H9 (cell line): Measurements from ENCODE around the gene MGAT5B. TPM values are rescaled to one million over a fixed set of nuclear protein-coding genes. Genes with fewer than 3 reads are reported as not detected.

Experiments
- DNase-seq: peaks from one replicate; pipeline ENCODE4 v3.0.0-alpha.2; 2017
- H2AFZ ChIP-seq: one replicate; pipeline ENCODE4 v1.6.1; 2013; ENCODE audit warnings: mild to moderate bottlenecking, low read length, control low read depth, moderate library complexity
- H2AK5ac ChIP-seq: 2 replicates; pipeline ENCODE4 v1.6.1; 2013; ENCODE audit warnings: low read length, control low read depth, mixed read lengths; ENCODE audit not compliant: insufficient read length
- H2BK120ac ChIP-seq: one replicate; pipeline ENCODE4 v1.6.1; 2013; ENCODE audit warnings: low read depth, mild to moderate bottlenecking, low read length, control low read depth, inconsistent platforms; ENCODE audit not compliant: poor library complexity, severe bottlenecking
- H2BK12ac ChIP-seq: 2 replicates; pipeline ENCODE4 v1.6.1; 2013; ENCODE audit warnings: low read length, control low read depth, mixed read lengths, low read depth; ENCODE audit not compliant: insufficient read length
- H2BK15ac ChIP-seq: 2 replicates; pipeline ENCODE4 v1.6.1; 2013; ENCODE audit warnings: low read depth, low read length, control low read depth
- H2BK20ac ChIP-seq: one replicate; pipeline ENCODE4 v1.6.1; 2013; ENCODE audit warnings: low read depth, mild to moderate bottlenecking, low read length, control low read depth, inconsistent platforms; ENCODE audit not compliant: poor library complexity, severe bottlenecking
- H2BK5ac ChIP-seq: 2 replicates; pipeline ENCODE4 v1.6.1; 2013; ENCODE audit warnings: low read length, control low read depth, mixed read lengths; ENCODE audit not compliant: insufficient read length
- H3K14ac ChIP-seq: 2 replicates; pipeline ENCODE4 v1.6.1; 2013; ENCODE audit warnings: low read length, control low read depth; ENCODE audit not compliant: insufficient read depth
- H3K18ac ChIP-seq: 2 replicates; pipeline ENCODE4 v1.6.1; 2013; ENCODE audit warnings: low read depth, mild to moderate bottlenecking, mixed read lengths, low read length, control low read depth; ENCODE audit not compliant: insufficient read length
- H3K23ac ChIP-seq: 2 replicates; pipeline ENCODE4 v1.6.1; 2013; ENCODE audit warnings: low read length, control low read depth, mixed read lengths, low read depth; ENCODE audit not compliant: insufficient read length
- H3K23me2 ChIP-seq: 2 replicates; pipeline ENCODE4 v1.6.1; 2013; ENCODE audit warnings: low read depth, mild to moderate bottlenecking, mixed read lengths, low read length, control low read depth; ENCODE audit not compliant: insufficient read length, poor library complexity, severe bottlenecking
- H3K27ac ChIP-seq: 2 replicates; pipeline ENCODE4 v1.5.1; 2013; ENCODE audit warnings: low read length, control low read depth, mixed read lengths, low read depth; ENCODE audit not compliant: insufficient read length
- H3K27me3 ChIP-seq: 2 replicates; pipeline ENCODE4 v1.6.1; 2013; ENCODE audit warnings: low read length, control low read depth, inconsistent platforms; ENCODE audit not compliant: insufficient read depth
- H3K4ac ChIP-seq: 2 replicates; pipeline ENCODE4 v1.6.1; 2013; ENCODE audit warnings: low read depth, mild to moderate bottlenecking, control low read depth, inconsistent platforms, low read length, moderate library complexity
- H3K4me1 ChIP-seq: 2 replicates; pipeline ENCODE4 v1.6.1; 2013; ENCODE audit warnings: low read length, control low read depth, inconsistent platforms; ENCODE audit not compliant: insufficient read depth
- H3K4me2 ChIP-seq: 2 replicates; pipeline ENCODE4 v1.6.1; 2013; ENCODE audit warnings: low read length, control low read depth, mixed read lengths; ENCODE audit not compliant: insufficient read length, insufficient read depth
- H3K56ac ChIP-seq: 2 replicates; pipeline ENCODE4 v1.6.1; 2013; ENCODE audit warnings: low read depth, mild to moderate bottlenecking, mixed read lengths, low read length, control low read depth; ENCODE audit not compliant: insufficient read length
- H3K79me1 ChIP-seq: 2 replicates; pipeline ENCODE4 v1.6.1; 2013; ENCODE audit warnings: low read depth, mild to moderate bottlenecking, moderate library complexity, low read length, control low read depth, inconsistent platforms; ENCODE audit not compliant: insufficient read depth, poor library complexity, severe bottlenecking
- H3K79me2 ChIP-seq: 2 replicates; pipeline ENCODE4 v1.6.1; 2013; ENCODE audit warnings: low read length, control low read depth, inconsistent platforms; ENCODE audit not compliant: insufficient read depth
- H3K9ac ChIP-seq: 2 replicates; pipeline ENCODE4 v1.6.1; 2013; ENCODE audit warnings: low read length, control low read depth, mixed read lengths; ENCODE audit not compliant: insufficient read length; ENCODE audit errors: extremely low read depth
- H3K9me3 ChIP-seq: one replicate; pipeline ENCODE4 v1.6.1; 2013; ENCODE audit warnings: low read depth, low read length, inconsistent platforms; ENCODE audit not compliant: control insufficient read depth
- H3T11ph ChIP-seq: one replicate; pipeline ENCODE4 v1.6.1; 2013; ENCODE audit warnings: mild to moderate bottlenecking, low read length, control low read depth, inconsistent platforms
- H4K20me1 ChIP-seq: one replicate; pipeline ENCODE4 v1.6.1; 2013; ENCODE audit not compliant: control insufficient read depth, insufficient read length, insufficient read depth
- H4K5ac ChIP-seq: 2 replicates; pipeline ENCODE4 v1.6.1; 2013; ENCODE audit warnings: low read depth, mild to moderate bottlenecking, mixed read lengths, low read length, control low read depth; ENCODE audit not compliant: insufficient read length
- H4K8ac ChIP-seq: replicated peaks from 2 replicates; pipeline ENCODE4 v1.6.1; 2013; ENCODE audit warnings: low read length, control low read depth, mixed read lengths, low read depth; ENCODE audit not compliant: insufficient read length
- H4K91ac ChIP-seq: 2 replicates; pipeline ENCODE4 v1.6.1; 2013; ENCODE audit warnings: low read depth, mild to moderate bottlenecking, moderate library complexity, mixed read lengths, low read length, control low read depth; ENCODE audit not compliant: insufficient read length
- H3K27ac Mint-ChIP-seq, 3 experiments: 2 replicates in 2 of 3; 3 replicates in 1 of 3; pipeline ENCODE4 v1.8.0; 2020 to 2021; ENCODE audit warnings: mixed read lengths in 3 of 3, mild to moderate bottlenecking in 1 of 3, moderate library complexity in 1 of 3
- H3K27me3 Mint-ChIP-seq: 2 replicates; pipeline ENCODE4 v1.8.0; 2021; ENCODE audit warnings: low read depth, mild to moderate bottlenecking, moderate library complexity, mixed read lengths
- H3K36me3 Mint-ChIP-seq, 3 experiments: 2 replicates in 2 of 3; 3 replicates in 1 of 3; pipeline ENCODE4 v1.8.0; 2020 to 2021; ENCODE audit warnings: low read depth in 3 of 3, mixed read lengths in 3 of 3; ENCODE audit not compliant: insufficient read depth in 1 of 3
- H3K4me1 Mint-ChIP-seq, 2 experiments: 2 replicates each; pipeline ENCODE4 v1.8.0; 2020; ENCODE audit warnings: mixed read lengths in 2 of 2
- H3K4me3 Mint-ChIP-seq, 2 experiments: 2 replicates in 1 of 2; 3 replicates in 1 of 2; pipeline ENCODE4 v1.8.0; 2020 to 2021; ENCODE audit warnings: mild to moderate bottlenecking in 2 of 2, mixed read lengths in 2 of 2, moderate library complexity in 1 of 2
- H3K9me3 Mint-ChIP-seq, 2 experiments: 2 replicates in 1 of 2; 3 replicates in 1 of 2; pipeline ENCODE4 v1.8.0; 2020; ENCODE audit warnings: mild to moderate bottlenecking in 2 of 2, mixed read lengths in 2 of 2, moderate library complexity in 1 of 2
- CTCF ChIP-seq: fragments of 200-600 bp; sonication (generic); conservative IDR thresholded peaks from 3 replicates; pipeline ENCODE4 v1.8.0; 2021; ENCODE audit warnings: antibody characterized with exemption, mild to moderate bottlenecking
- WGBS: extraction: QIAGEN DNeasy Blood & Tissue Kit; methylation state at CpG from one replicate; pipeline ENCODE4 v1.1.7; 2013; ENCODE audit warnings: missing lambda C conversion rate, low lambda C conversion rate, mixed read lengths; ENCODE audit not compliant: insufficient read length; ENCODE audit errors: extremely low coverage; 5-methylcytosine and 5-hydroxymethylcytosine counted together
- total RNA-seq: library from RNA; stranded (reverse); gene quantifications from 2 replicates; pipeline ENCODE4 v1.2.1, GENCODE V29; 2021

The MGAT5B gene
- total RNA-seq, 1 experiment from 2014 or later = 4.9 TPM

GRCh38 chr17:76966016-76966415 lies 97.8 kb downstream of the MGAT5B start:
- Histone ChIP-seq H3K4ac (no peak overlapping the region), H3K27me3 (no peaks in the 10 kb centered on the region), H4K91ac (no peak overlapping the region), H3K23me2 (peaks cover 8% of the 10 kb centered on the region), H3K14ac (no peak overlapping the region), H2BK15ac (no peak overlapping the region), H2BK5ac (no peak overlapping the region), H3K18ac (no peak overlapping the region), H3K9ac (no peak overlapping the region), H2AFZ (no peak overlapping the region), H3K4me1 (peaks cover 4% of the 10 kb centered on the region; the same call in 1 of the 2 replicates), H4K8ac (no peak overlapping the region), H2BK120ac (no peak overlapping the region), H3K79me1 (no peaks in the 10 kb centered on the region), H3K23ac (no peak overlapping the region), H2BK12ac (no peak overlapping the region), H3T11ph (no peak overlapping the region), H2AK5ac (no peak overlapping the region), H2BK20ac (no peak overlapping the region), H4K20me1 (no peaks in the 10 kb centered on the region), H3K79me2 (no peaks in the 10 kb centered on the region), H4K5ac (no peak overlapping the region), H3K4me2 (no peak overlapping the region), H3K27ac (no peak overlapping the region), H3K9me3 (no peaks in the 10 kb centered on the region), H3K56ac (no peak overlapping the region)
- TF ChIP-seq CTCF = no peak
- H3K27me3 Mint-ChIP-seq = peaks cover 5% of the 10 kb centered on the region; the same call in 1 of the 2 replicates
- peaks cover 28 to 40% of the 10 kb centered on the region in 2 experiments for H3K4me1 Mint-ChIP-seq
- peaks cover 3 to 6% (median 4%) of the 10 kb centered on the region in 3 experiments; a peak in 5 of 7 replicates for H3K36me3 Mint-ChIP-seq
- H3K27ac Mint-ChIP-seq = no peak overlapping the region
- H3K4me3 Mint-ChIP-seq = no peak overlapping the region
- no peaks in the 10 kb centered on the region; a peak in 1 of 5 replicates for H3K9me3 Mint-ChIP-seq
- no peak for DNase-seq
- WGBS = no CpG with 5 or more reads among the region's 4 CpGs
